ENCODE data around the gene KCTD10.

Gene KCTD10

GRCh38 chr12:109523071-109523470, 46.0 kb upstream of the KCTD10 start:
- Histone ChIP-seq H3K79me2 (ENCODE audit: insufficient read depth, low read depth) (no peaks in the 10 kb centered on the region), H3K4me1 (ENCODE audit: low read depth, poor library complexity, severe bottlenecking) (no peaks in the 10 kb centered on the region), H3K4me3 (IDR thresholded peaks at IDR 0.05; ENCODE audit: insufficient read depth, low read depth, low read length) (no peak overlapping the region), H3K4me2 (no peak overlapping the region), H3K9ac (no peak overlapping the region), H3K27me3 (ENCODE audit: insufficient read depth, low read depth) (no peaks in the 10 kb centered on the region), H3K36me3 (ENCODE audit: insufficient read depth) (no peaks in the 10 kb centered on the region), H3K27ac (no peak overlapping the region), H2AFZ (ENCODE audit: low read depth) (no peak overlapping the region), H4K20me1 (ENCODE audit: insufficient read depth) (no peaks in the 10 kb centered on the region)
- no peak for TF ChIP-seq CTCF (conservative IDR thresholded peaks at IDR 0.05; ENCODE audit: low read depth, low read length)

- no peak overlapping the region for H3K4me3 ChIP-seq (IDR thresholded peaks at IDR 0.05; ENCODE audit: insufficient read depth, low read depth, low read length)
- H3K9ac ChIP-seq, result no peak overlapping the region
- H3K79me2 ChIP-seq (ENCODE audit: insufficient read depth, low read depth), result no peaks in the 10 kb centered on the region
- H4K20me1 ChIP-seq (ENCODE audit: insufficient read depth), result no peaks in the 10 kb centered on the region
- H3K27me3 ChIP-seq (ENCODE audit: insufficient read depth, low read depth), result no peaks in the 10 kb centered on the region
- no peak overlapping the region for H3K27ac ChIP-seq
- H3K4me2 ChIP-seq, result no peak overlapping the region
- H3K4me1 ChIP-seq (ENCODE audit: low read depth, poor library complexity, severe bottlenecking), result no peaks in the 10 kb centered on the region
- no peak for TF ChIP-seq CTCF (conservative IDR thresholded peaks at IDR 0.05; ENCODE audit: low read depth, low read length)
- H2AFZ ChIP-seq (ENCODE audit: low read depth), result no peak overlapping the region
- no peaks in the 10 kb centered on the region for H3K36me3 ChIP-seq (ENCODE audit: insufficient read depth)
Measured at GRCh38 chr12:109521831-109522230, 44.7 kb upstream of the KCTD10 start.

GRCh38 chr12:109519787-109520186, 42.7 kb upstream of the KCTD10 start:
- Histone ChIP-seq H3K79me2 (ENCODE audit: insufficient read depth, low read depth) (no peaks in the 10 kb centered on the region), H3K27me3 (ENCODE audit: insufficient read depth, low read depth) (no peaks in the 10 kb centered on the region), H2AFZ (ENCODE audit: low read depth) (no peak overlapping the region), H3K36me3 (ENCODE audit: insufficient read depth) (no peaks in the 10 kb centered on the region), H3K27ac (no peak overlapping the region), H3K4me1 (ENCODE audit: low read depth, poor library complexity, severe bottlenecking) (no peaks in the 10 kb centered on the region), H3K9ac (no peak overlapping the region), H3K4me2 (no peak overlapping the region), H3K4me3 (IDR thresholded peaks at IDR 0.05; ENCODE audit: insufficient read depth, low read depth, low read length) (no peak overlapping the region), H4K20me1 (ENCODE audit: insufficient read depth) (no peaks in the 10 kb centered on the region)
- no peak for TF ChIP-seq CTCF (conservative IDR thresholded peaks at IDR 0.05; ENCODE audit: low read depth, low read length)

GRCh38 chr12:109518820-109519665, 41.9 kb upstream of the KCTD10 start:
- no peak overlapping the region for H3K27ac ChIP-seq
- no peak overlapping the region for H3K9ac ChIP-seq
- peak; percentile 84 for TF ChIP-seq CTCF (conservative IDR thresholded peaks at IDR 0.05; ENCODE audit: low read depth, low read length)
- no peak overlapping the region for H2AFZ ChIP-seq (ENCODE audit: low read depth)
- no peaks in the 10 kb centered on the region for H3K36me3 ChIP-seq (ENCODE audit: insufficient read depth)
- no peak overlapping the region for H3K4me2 ChIP-seq
- no peaks in the 10 kb centered on the region for H3K4me1 ChIP-seq (ENCODE audit: low read depth, poor library complexity, severe bottlenecking)
- H3K79me2 ChIP-seq (ENCODE audit: insufficient read depth, low read depth), result no peaks in the 10 kb centered on the region
- no peak overlapping the region for H3K4me3 ChIP-seq (IDR thresholded peaks at IDR 0.05; ENCODE audit: insufficient read depth, low read depth, low read length)
- no peaks in the 10 kb centered on the region for H3K27me3 ChIP-seq (ENCODE audit: insufficient read depth, low read depth)
- no peaks in the 10 kb centered on the region for H4K20me1 ChIP-seq (ENCODE audit: insufficient read depth)
